IMR-90 (cell line): ENCODE measurements around the gene MPPED2. TPM values are rescaled to one million over a fixed set of nuclear protein-coding genes. Genes with fewer than 3 reads are reported as not detected.

Experiments used
- ATAC-seq: fragments of 200-7000 bp; cut with Tn5 transposase; 2 replicates; pipeline ENCODE4 v1.9.1; 2020; ENCODE audit warnings: low read depth, mild to moderate bottlenecking, moderate library complexity
- BruUV-seq: library from RNA; stranded (reverse); fragments of 400-500 nt; replicated peaks from 2 replicates; lab custom pipeline; 2021; lab: Mats Ljungman, UMichigan
- CTCF ChIA-PET: fragments of 300-600 bp; formaldehyde crosslinking; extraction: SDS; loops from one replicate; lab custom pipeline; 2021; ENCODE audit warnings: antibody characterized with exemption; lab: Yijun Ruan, JAX
- POLR2A ChIA-PET: fragments of 300-600 bp; sonication (Branson Sonifier 250); formaldehyde crosslinking; loops from one replicate; lab custom pipeline; 2022; ENCODE audit warnings: antibody characterized with exemption; ENCODE audit not compliant: unreplicated experiment; lab: Charles Lee
- DNase-seq: peaks from one replicate; pipeline ENCODE4 v3.0.0; 2013
- H2AFZ ChIP-seq: replicated peaks from 2 replicates; pipeline ENCODE3; 2013; ENCODE audit warnings: low read length, mild to moderate bottlenecking; ENCODE audit not compliant: poor library complexity
- H2AK5ac ChIP-seq: 2 replicates; pipeline ENCODE4 v1.6.1; 2013; ENCODE audit warnings: low read depth, low read length, inconsistent platforms
- H2AK9ac ChIP-seq: replicated peaks from 2 replicates; pipeline ENCODE3; 2013; ENCODE audit warnings: mild to moderate bottlenecking, low read depth, low read length, moderate library complexity; ENCODE audit not compliant: poor library complexity
- H2BK120ac ChIP-seq: 2 replicates; pipeline ENCODE4 v1.6.1; 2013; ENCODE audit warnings: low read depth, low read length, inconsistent platforms
- H2BK15ac ChIP-seq: 3 replicates; pipeline ENCODE4 v1.6.1; 2013; ENCODE audit warnings: low read depth, low read length, inconsistent platforms
- H2BK20ac ChIP-seq: 2 replicates; pipeline ENCODE4 v1.6.1; 2013; ENCODE audit warnings: low read depth, mild to moderate bottlenecking, inconsistent platforms, low read length, moderate library complexity
- H2BK5ac ChIP-seq: 2 replicates; pipeline ENCODE4 v1.6.1; 2013; ENCODE audit warnings: mild to moderate bottlenecking, low read depth, low read length, inconsistent platforms; ENCODE audit not compliant: poor library complexity, severe bottlenecking
- H3K14ac ChIP-seq: replicated peaks from 2 replicates; pipeline ENCODE4 v1.6.1; 2013; ENCODE audit warnings: low read depth, low read length, inconsistent platforms
- H3K18ac ChIP-seq: 2 replicates; pipeline ENCODE4 v1.6.1; 2013; ENCODE audit warnings: low read depth, low read length, control low read depth
- H3K23ac ChIP-seq: 2 replicates; pipeline ENCODE4 v1.6.1; 2013; ENCODE audit warnings: low read depth, low read length, inconsistent platforms
- H3K27ac ChIP-seq: 2 replicates; pipeline ENCODE4 v1.5.1; 2013; ENCODE audit warnings: mild to moderate bottlenecking, control low read depth, low read length; ENCODE audit not compliant: insufficient read depth
- H3K27me3 ChIP-seq: 2 replicates; pipeline ENCODE4 v1.6.1; 2013; ENCODE audit warnings: low read length; ENCODE audit not compliant: control insufficient read depth, insufficient read depth
- H3K36me3 ChIP-seq: 2 replicates; pipeline ENCODE4 v1.6.1; 2013; ENCODE audit warnings: low read length, mixed read lengths; ENCODE audit not compliant: control insufficient read depth, insufficient read depth
- H3K4ac ChIP-seq: 2 replicates; pipeline ENCODE4 v1.6.1; 2013; ENCODE audit warnings: low read depth, low read length, inconsistent platforms
- H3K4me1 ChIP-seq: 2 replicates; pipeline ENCODE4 v1.6.1; 2013; ENCODE audit warnings: low read length, mixed read lengths; ENCODE audit not compliant: control insufficient read depth, insufficient read depth
- H3K4me2 ChIP-seq: 2 replicates; pipeline ENCODE4 v1.6.1; 2013; ENCODE audit warnings: low read depth, mild to moderate bottlenecking, control low read depth, low read length, moderate library complexity
- H3K4me3 ChIP-seq: 2 replicates; pipeline ENCODE4 v1.5.1; 2013; ENCODE audit warnings: low read depth, mild to moderate bottlenecking, control low read depth, low read length, moderate library complexity; ENCODE audit not compliant: insufficient read depth
- H3K56ac ChIP-seq: 2 replicates; pipeline ENCODE4 v1.6.1; 2013; ENCODE audit warnings: low read length, inconsistent platforms; ENCODE audit not compliant: insufficient read depth; ENCODE audit errors: extremely low read depth
- H3K79me1 ChIP-seq, 2 experiments: 2 replicates each; pipeline ENCODE4 v1.6.1; 2013; ENCODE audit warnings: low read length in 2 of 2, inconsistent platforms in 1 of 2, low read depth in 1 of 2
- H3K9ac ChIP-seq: 2 replicates; pipeline ENCODE4 v1.6.1; 2013; ENCODE audit warnings: low read depth, low read length, control low read depth
- H3K9me1 ChIP-seq: 2 replicates; pipeline ENCODE4 v1.6.1; 2013; ENCODE audit warnings: low read length, inconsistent platforms; ENCODE audit not compliant: insufficient read depth
- H3K9me3 ChIP-seq: 2 replicates; pipeline ENCODE4 v1.6.1; 2013; ENCODE audit warnings: low read length; ENCODE audit not compliant: control insufficient read depth, insufficient read depth
- H4K20me1 ChIP-seq: 2 replicates; pipeline ENCODE4 v1.6.1; 2013; ENCODE audit warnings: low read length, inconsistent platforms; ENCODE audit not compliant: insufficient read depth
- H4K5ac ChIP-seq: 2 replicates; pipeline ENCODE4 v1.6.1; 2013; ENCODE audit warnings: mild to moderate bottlenecking, low read depth, low read length, control low read depth
- H4K8ac ChIP-seq, 2 experiments: 2 replicates each; pipeline ENCODE4 v1.6.1; 2013; ENCODE audit warnings: low read depth in 2 of 2, low read length in 2 of 2, control low read depth in 1 of 2, inconsistent platforms in 1 of 2
- H4K91ac ChIP-seq: 2 replicates; pipeline ENCODE4 v1.6.1; 2013; ENCODE audit warnings: low read depth, low read length, inconsistent platforms; ENCODE audit not compliant: insufficient read depth
- CEBPB ChIP-seq: IDR thresholded peaks from 2 replicates; pipeline ENCODE4 v1.6.1; 2012; ENCODE audit warnings: low read depth, low read length, improper control_type of control experiment
- FOS ChIP-seq: fragments of 150-350 bp; IDR thresholded peaks from 2 replicates; pipeline ENCODE4 v1.6.1; 2016; ENCODE audit warnings: low read depth, low read length
- NFE2L2 ChIP-seq: fragments of 150-350 bp; IDR thresholded peaks from 2 replicates; pipeline ENCODE4 v1.6.1; 2016; ENCODE audit warnings: low read depth, mild to moderate bottlenecking, low read length
- WGBS, 2 experiments: methylation state at CpG; one replicate each; pipeline versions ENCODE4 v1.1.5 to v1.1.7; 2013; ENCODE audit warnings: missing lambda C conversion rate in 2 of 2; ENCODE audit not compliant: insufficient read length in 1 of 2; ENCODE audit errors: extremely low coverage in 2 of 2; 5-methylcytosine and 5-hydroxymethylcytosine counted together
- dilution Hi-C: fragments of 300-500 bp; cut with HindIII; formaldehyde crosslinking; loops from one replicate; pipeline ENCODE4 v1.14.3; 2018; ENCODE audit warnings: low sequenced_read_pairs; ENCODE audit not compliant: unreplicated experiment
- in situ Hi-C: fragments of 300-500 bp; cut with MboI; formaldehyde crosslinking; loops from 3 replicates; pipeline ENCODE4 v1.14.3; 2019; ENCODE audit warnings: low sequenced_read_pairs, inconsistent platforms, mixed read lengths
- intact Hi-C: fragments of 100-400 bp; cut with micrococcal nuclease; formaldehyde crosslinking; loops from 2 replicates; pipeline ENCODE4 v1.10.0; 2022
- polyA plus RNA-seq, 3 experiments: library from polyadenylated mRNA; depleted of rRNA; stranded (reverse); fragments of >200 nt; gene quantifications; 2 replicates each; pipeline ENCODE4 v1.2.3, GENCODE V29; 2012; ENCODE audit warnings: low replicate concordance in 1 of 3
- total RNA-seq: library from RNA; depleted of rRNA; stranded (reverse); fragments of >200 nt; gene quantifications from 2 replicates; pipeline ENCODE4 v1.2.3, GENCODE V29; 2012

MPPED2 gene
- total and polyA plus RNA-seq, 2 of the 4 experiments (the other 2 are of a cell fraction), result 0.10 TPM; not detected in 1

GRCh38 chr11:30487200-30487898 is 98.8 kb downstream of the MPPED2 start:
- no CpG with 5 or more reads among the region's 3 CpGs for WGBS, 2 experiments
- POLR2A ChIA-PET, result no interaction called here

More at GRCh38 chr11:30487200-30487898, 98.8 kb downstream of the MPPED2 start:
- Histone ChIP-seq H2BK20ac (no peak overlapping the region), H3K36me3 (no peaks in the 10 kb centered on the region), H2AFZ (no peak overlapping the region), H3K4me3 (no peak overlapping the region), H2BK120ac (no peak overlapping the region), H2BK15ac (no peak overlapping the region), H3K79me1 (no peaks in the 10 kb centered on the region), H3K4me1 (peaks cover 2% of the 10 kb centered on the region; the same call in 1 of the 2 replicates), H2AK9ac (no peak overlapping the region), H2AK5ac (no peak overlapping the region), H3K14ac (no peak overlapping the region), H2BK5ac (no peak overlapping the region), H3K27ac (no peak overlapping the region; the same call in 1 of the 2 replicates), H4K8ac (no peak overlapping the region), H4K20me1 (no peaks in the 10 kb centered on the region), H3K23ac (no peak overlapping the region), H4K91ac (no peak overlapping the region), H3K18ac (no peak overlapping the region), H4K5ac (no peak overlapping the region), H3K4me2 (no peak overlapping the region; the same call in 1 of the 2 replicates), H3K9me3 (no peaks in the 10 kb centered on the region), H3K4ac (no peak overlapping the region), H3K9ac (no peak overlapping the region), H3K9me1 (no peaks in the 10 kb centered on the region), H3K27me3 (no peaks in the 10 kb centered on the region), H3K56ac (no peak overlapping the region)
- ATAC-seq (peak; percentile 34; the same call in 1 of the 2 replicates), DNase-seq (peak; percentile 40)
- CTCF ChIA-PET, result no interaction called here
- dilution Hi-C loops, result no loop called here
- in situ Hi-C loops, result no loop called here
- BruUV-seq, result no TSS peak
- intact Hi-C loops, result no loop called here
- TF ChIP-seq CEBPB (0 out of 2 replicates have a peak, but pooled peaks have one; percentile 18), NFE2L2 (no peak), FOS (no peak)
